Muscle of leg (tissue), 11 donors: ENCODE results near the gene MTFR1L. TPM values are rescaled to one million over a fixed set of nuclear protein-coding genes. Genes with fewer than 3 reads are reported as not detected.

Source experiments
- DNase-seq: peaks from one replicate; pipeline ENCODE4 v3.0.0; 2013
- H3K27ac ChIP-seq: one replicate; pipeline ENCODE4 v1.5.1; 2013; ENCODE audit warnings: mild to moderate bottlenecking, low read length, control low read depth
- H3K27me3 ChIP-seq: one replicate; pipeline ENCODE4 v1.6.1; 2013; ENCODE audit warnings: low read length; ENCODE audit not compliant: control insufficient read depth, insufficient read depth
- H3K36me3 ChIP-seq: one replicate; pipeline ENCODE4 v1.6.1; 2013; ENCODE audit warnings: low read length; ENCODE audit not compliant: control insufficient read depth, insufficient read depth
- H3K4me1 ChIP-seq: one replicate; pipeline ENCODE4 v1.6.1; 2013; ENCODE audit warnings: low read length; ENCODE audit not compliant: control insufficient read depth, insufficient read depth
- H3K4me3 ChIP-seq: one replicate; pipeline ENCODE4 v1.5.1; 2013; ENCODE audit warnings: low read length, control low read depth
- H3K9me3 ChIP-seq: replicated peaks from 2 replicates; pipeline ENCODE4 v1.6.1; 2013; ENCODE audit warnings: low read depth, low read length; ENCODE audit not compliant: control insufficient read depth
- WGBS: methylation state at CpG from one replicate; pipeline ENCODE4 v1.1.5; 2013; ENCODE audit warnings: missing lambda C conversion rate; ENCODE audit not compliant: insufficient coverage; 5-methylcytosine and 5-hydroxymethylcytosine counted together
- polyA plus RNA-seq, 8 donors: library from polyadenylated mRNA; unstranded; fragments of 120-200 nt; gene quantifications; one replicate each; pipeline versions ENCODE4 v1.2.1 to v1.2.3, GENCODE V29; 2013; ENCODE audit warnings: inconsistent platforms in 1 of 8, low replicate concordance in 1 of 8; ENCODE audit not compliant: insufficient read length in 8 of 8, insufficient read depth in 1 of 8
- total RNA-seq: library from RNA; stranded (reverse); fragments of 120-200 nt; gene quantifications from one replicate; pipeline ENCODE4 v1.2.4, GENCODE V29; 2013

MTFR1L gene
- total and polyA plus RNA-seq, 9 donors: 53.2 to 76.3 (median 63.7) TPM

GRCh38 chr1:25878690-25879089, 58.9 kb downstream of the MTFR1L start:
- no CpG with 5 or more reads among the region's 5 CpGs for WGBS
- Histone ChIP-seq H3K36me3 (no peaks in the 10 kb centered on the region), H3K27ac (no peak overlapping the region), H3K4me1 (peaks cover 18% of the 10 kb centered on the region), H3K27me3 (no peaks in the 10 kb centered on the region), H3K4me3 (no peak overlapping the region), H3K9me3 (no peaks in the 10 kb centered on the region)
- DNase-seq: no peak

GRCh38 chr1:25879675-25880074, 59.9 kb downstream of the MTFR1L start:
- Histone ChIP-seq H3K9me3 (no peaks in the 10 kb centered on the region), H3K27ac (no peak overlapping the region), H3K4me1 (peaks cover 12% of the 10 kb centered on the region), H3K36me3 (no peaks in the 10 kb centered on the region), H3K27me3 (no peaks in the 10 kb centered on the region), H3K4me3 (no peak overlapping the region)
- DNase-seq: no peak
- 56% methylated on average over 2 of the region's 2 CpGs for WGBS

- H3K27me3 ChIP-seq: no peaks in the 10 kb centered on the region
- H3K4me1 ChIP-seq: peaks cover 7% of the 10 kb centered on the region
- WGBS: 91% methylated on average over 4 of the region's 5 CpGs
- no peaks in the 10 kb centered on the region for H3K9me3 ChIP-seq
- H3K36me3 ChIP-seq: no peaks in the 10 kb centered on the region
- H3K4me3 ChIP-seq: no peak overlapping the region
- no peak overlapping the region for H3K27ac ChIP-seq
- DNase-seq: no peak
Observed at GRCh38 chr1:25880518-25880917, 60.8 kb downstream of the MTFR1L start.

- H3K27me3 ChIP-seq: no peaks in the 10 kb centered on the region
- peaks cover under 1% of the 10 kb centered on the region for H3K4me1 ChIP-seq
- no peaks in the 10 kb centered on the region for H3K9me3 ChIP-seq
- no peaks in the 10 kb centered on the region for H3K36me3 ChIP-seq
- H3K4me3 ChIP-seq: no peak overlapping the region
- H3K27ac ChIP-seq: no peak overlapping the region
- 82% methylated on average over 8 of the region's 11 CpGs for WGBS
- DNase-seq: no peak
Observed at GRCh38 chr1:25881266-25881665, 61.5 kb downstream of the MTFR1L start.

Other genes starting within 250 kb of the MTFR1L start
- gene MAN1C1, start 203.2 kb upstream of the MTFR1L start, total RNA-seq: 5.2 TPM
- 10 to 100 TPM in 6 of 8 donors, 1 to 10 TPM in 2; 9.3 to 17.4 (median 12.8) TPM for gene MAN1C1, start 203.2 kb upstream of the MTFR1L start, polyA plus RNA-seq
- 23.1 TPM for gene SELENON, start 19.8 kb upstream of the MTFR1L start, total RNA-seq
- 10 to 100 TPM; 47.9 to 88.0 (median 65.1) TPM for gene SELENON, start 19.8 kb upstream of the MTFR1L start, polyA plus RNA-seq
- 1.1 TPM for gene AUNIP, start 39.5 kb downstream of the MTFR1L start, total RNA-seq
- 1 to 10 TPM in 6 of 8 donors, under 1 TPM in 2; 0.76 to 1.8 (median 1.2) TPM for gene AUNIP, start 39.5 kb downstream of the MTFR1L start, polyA plus RNA-seq
- 5.8 TPM for gene PAQR7, start 55.8 kb downstream of the MTFR1L start, total RNA-seq
- 10 to 100 TPM in 1 of 8 donors, 1 to 10 TPM in 7; 6.9 to 10.8 (median 7.7) TPM for gene PAQR7, start 55.8 kb downstream of the MTFR1L start, polyA plus RNA-seq
- 295 TPM for gene STMN1, start 86.5 kb downstream of the MTFR1L start, total RNA-seq
- gene STMN1, start 86.5 kb downstream of the MTFR1L start, polyA plus RNA-seq: 100 to 1,000 TPM; 518 to 745 (median 564) TPM
- gene PAFAH2, start 178.1 kb downstream of the MTFR1L start, total RNA-seq: 59.7 TPM
- 10 to 100 TPM; 42.1 to 78.5 (median 55.6) TPM for gene PAFAH2, start 178.1 kb downstream of the MTFR1L start, polyA plus RNA-seq
- 0.71 TPM for gene EXTL1, start 201.8 kb downstream of the MTFR1L start, total RNA-seq
- 1 to 10 TPM; 1.7 to 4.6 (median 2.5) TPM for gene EXTL1, start 201.8 kb downstream of the MTFR1L start, polyA plus RNA-seq
- 0.93 TPM for gene SLC30A2, start 226.2 kb downstream of the MTFR1L start, total RNA-seq
- 1 to 10 TPM in 2 of 8 donors, under 1 TPM in 6; 0.29 to 2.0 (median 0.65) TPM for gene SLC30A2, start 226.2 kb downstream of the MTFR1L start, polyA plus RNA-seq
- 44.8 TPM for gene TRIM63, start 247.7 kb downstream of the MTFR1L start, total RNA-seq
- 10 to 100 TPM; 25.8 to 59.2 (median 40.8) TPM for gene TRIM63, start 247.7 kb downstream of the MTFR1L start, polyA plus RNA-seq